GM12874 (cell line): ENCODE data around the gene ZHX3.

Source experiments
- TF ChIP-seq, protein P1 (sequence below): IDR thresholded peaks from 2 replicates; pipeline ENCODE4 v1.5.1; 2011; ENCODE audit warnings: low read depth, mild to moderate bottlenecking, control low read depth, low read length, moderate library complexity; ENCODE audit not compliant: insufficient read depth

Gene ZHX3

DNA sequence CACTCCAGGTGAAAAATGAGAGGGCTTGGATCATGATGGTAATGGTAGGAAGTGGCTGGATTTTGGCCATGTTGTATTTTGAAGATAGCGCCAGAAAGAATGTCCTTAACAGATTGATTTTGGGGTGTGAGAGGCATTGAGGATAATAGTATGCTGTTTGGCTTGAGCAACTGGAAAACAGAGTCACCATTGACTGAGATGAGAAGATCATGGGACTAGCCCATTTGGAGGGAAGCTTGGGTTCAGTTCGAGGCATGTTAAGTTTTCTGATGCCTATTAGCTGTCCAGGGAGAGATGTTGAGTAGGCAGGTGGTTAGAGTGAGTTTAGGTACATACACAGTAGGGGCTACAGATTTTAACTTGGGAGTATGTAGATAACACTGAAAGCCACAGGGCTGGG lies 156.8 kb downstream of the ZHX3 start:
- TF ChIP-seq, protein P1, sequence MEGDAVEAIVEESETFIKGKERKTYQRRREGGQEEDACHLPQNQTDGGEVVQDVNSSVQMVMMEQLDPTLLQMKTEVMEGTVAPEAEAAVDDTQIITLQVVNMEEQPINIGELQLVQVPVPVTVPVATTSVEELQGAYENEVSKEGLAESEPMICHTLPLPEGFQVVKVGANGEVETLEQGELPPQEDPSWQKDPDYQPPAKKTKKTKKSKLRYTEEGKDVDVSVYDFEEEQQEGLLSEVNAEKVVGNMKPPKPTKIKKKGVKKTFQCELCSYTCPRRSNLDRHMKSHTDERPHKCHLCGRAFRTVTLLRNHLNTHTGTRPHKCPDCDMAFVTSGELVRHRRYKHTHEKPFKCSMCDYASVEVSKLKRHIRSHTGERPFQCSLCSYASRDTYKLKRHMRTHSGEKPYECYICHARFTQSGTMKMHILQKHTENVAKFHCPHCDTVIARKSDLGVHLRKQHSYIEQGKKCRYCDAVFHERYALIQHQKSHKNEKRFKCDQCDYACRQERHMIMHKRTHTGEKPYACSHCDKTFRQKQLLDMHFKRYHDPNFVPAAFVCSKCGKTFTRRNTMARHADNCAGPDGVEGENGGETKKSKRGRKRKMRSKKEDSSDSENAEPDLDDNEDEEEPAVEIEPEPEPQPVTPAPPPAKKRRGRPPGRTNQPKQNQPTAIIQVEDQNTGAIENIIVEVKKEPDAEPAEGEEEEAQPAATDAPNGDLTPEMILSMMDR, result no peak

DNA sequence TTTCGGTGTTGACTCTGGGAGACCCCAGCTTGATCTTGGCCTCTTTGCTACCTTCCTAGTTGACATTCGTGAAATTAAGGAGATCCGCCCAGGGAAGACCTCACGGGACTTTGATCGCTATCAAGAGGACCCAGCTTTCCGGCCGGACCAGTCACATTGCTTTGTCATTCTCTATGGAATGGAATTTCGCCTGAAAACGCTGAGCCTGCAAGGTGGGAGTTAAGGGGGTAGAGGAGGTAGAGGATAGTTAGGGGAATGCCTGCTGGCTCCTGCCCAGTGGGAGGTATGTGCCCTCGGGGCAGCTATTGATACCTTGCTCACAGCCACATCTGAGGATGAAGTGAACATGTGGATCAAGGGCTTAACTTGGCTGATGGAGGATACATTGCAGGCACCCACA lies 158.0 kb downstream of the ZHX3 start:
- TF ChIP-seq, protein P1, result no peak

DNA sequence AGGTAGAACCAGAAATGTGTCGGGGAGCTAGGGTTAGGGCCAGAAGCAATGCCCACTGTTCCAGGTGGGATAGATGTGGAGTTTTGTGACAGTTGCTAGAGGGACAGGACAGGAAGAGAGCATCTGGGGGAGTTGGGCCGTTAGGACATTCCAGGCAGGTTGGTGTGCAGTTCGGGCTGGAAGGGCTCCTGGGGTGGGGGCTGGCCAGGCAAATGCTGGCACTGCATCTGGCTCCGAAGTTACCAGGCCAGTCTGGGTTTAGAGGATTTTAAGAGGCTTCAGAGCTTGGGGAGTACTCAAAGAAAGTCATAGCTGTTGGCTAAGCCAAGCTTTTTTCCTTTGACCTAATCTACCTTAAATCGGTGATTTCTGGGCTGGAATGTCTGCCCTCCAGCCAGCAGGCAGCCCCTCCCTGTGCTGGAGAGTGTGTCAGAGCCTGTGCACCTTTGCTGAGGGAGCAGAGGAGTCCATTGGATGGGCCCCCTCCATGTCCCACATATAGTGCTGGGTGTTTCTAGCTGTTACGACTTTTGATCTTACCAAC lies 159.4 kb downstream of the ZHX3 start:
- TF ChIP-seq, protein P1, result no peak

DNA sequence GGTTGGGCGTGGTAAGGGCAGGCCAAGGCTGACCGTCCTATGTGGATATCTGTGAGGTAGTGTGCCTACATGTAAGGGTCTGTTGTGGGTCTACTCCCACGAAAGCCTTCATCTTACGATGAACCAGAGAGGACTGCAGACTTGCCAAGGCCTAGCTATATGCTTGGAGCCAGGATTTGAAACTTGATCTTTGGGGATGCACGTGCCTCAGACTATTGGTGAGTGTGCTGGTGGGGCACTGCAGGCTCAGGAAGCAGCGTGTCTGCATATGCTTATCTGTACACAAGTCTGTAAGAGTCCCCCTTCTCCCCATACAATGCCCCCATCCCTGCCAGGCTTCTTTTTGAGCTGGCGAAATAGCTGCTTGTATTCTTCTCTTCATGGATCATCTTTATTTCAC lies 162.3 kb downstream of the ZHX3 start:
- TF ChIP-seq, protein P1, result no peak

DNA sequence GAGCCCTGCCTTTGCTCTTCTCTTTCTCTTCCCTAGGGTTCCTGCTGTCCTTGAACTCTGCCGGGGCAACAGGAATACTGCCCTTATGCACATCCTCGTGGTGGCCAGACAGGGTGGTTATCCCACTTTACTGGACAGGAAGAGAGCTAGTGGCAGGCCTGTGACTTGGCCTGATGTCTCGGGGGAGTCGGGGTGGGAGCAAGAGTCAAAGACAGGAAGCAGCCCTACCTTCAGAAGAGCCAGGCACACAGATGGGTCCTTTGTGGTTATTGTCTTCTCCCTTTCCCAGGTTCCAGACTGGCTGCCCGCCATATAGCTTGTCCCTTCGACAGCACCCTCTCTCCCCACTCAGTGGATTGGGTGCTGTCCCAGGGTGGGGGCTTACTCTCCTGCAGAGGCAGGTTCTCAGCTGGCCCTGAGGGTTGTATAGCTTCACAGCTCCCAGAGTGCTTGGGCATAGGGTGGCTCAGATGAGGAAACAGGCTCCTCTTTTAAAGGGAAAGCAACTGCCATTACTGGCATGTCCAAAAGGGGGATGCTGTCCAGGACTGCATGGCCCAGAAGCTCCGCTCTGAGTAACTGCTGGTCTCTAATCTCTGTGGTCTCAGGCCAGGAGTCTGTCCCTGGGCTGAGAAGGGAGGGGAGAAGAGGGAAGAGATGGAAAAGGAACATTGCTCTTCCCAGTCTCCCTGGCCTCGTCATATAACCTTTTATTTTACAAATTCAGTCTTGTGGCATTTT lies 162.9 kb downstream of the ZHX3 start:
- TF ChIP-seq, protein P1, result no peak

DNA sequence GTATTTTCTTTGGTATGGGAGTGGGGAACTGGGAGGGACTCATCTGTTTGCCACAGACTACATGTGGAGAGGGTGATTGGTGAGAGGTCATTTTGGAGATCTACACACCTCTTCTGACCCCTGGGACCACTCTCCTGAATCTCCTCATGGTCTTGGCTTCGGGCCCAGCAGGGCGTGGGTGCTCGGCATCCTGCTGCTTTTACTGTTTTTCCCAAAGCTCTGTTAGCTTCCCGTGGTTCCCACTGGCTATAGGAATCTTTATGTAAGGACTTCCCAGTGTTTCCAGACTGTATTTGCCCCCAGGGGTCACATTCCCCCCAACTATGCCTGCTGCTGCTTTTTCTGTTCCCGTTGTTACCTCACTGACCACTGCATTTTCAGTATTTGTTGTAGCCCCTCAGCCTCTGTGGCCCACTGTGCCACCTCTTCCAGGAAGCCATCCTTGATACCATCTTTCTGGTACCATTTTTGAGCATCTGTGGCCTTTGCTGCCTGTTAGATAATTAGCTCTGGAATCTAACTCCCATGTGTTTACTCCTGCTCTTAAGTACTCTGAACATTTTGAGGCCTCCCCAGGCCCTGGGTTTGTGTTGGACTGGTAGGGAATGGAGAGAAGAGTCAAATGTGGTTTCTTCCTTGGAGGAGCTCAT lies 165.3 kb downstream of the ZHX3 start:
- TF ChIP-seq, protein P1, result no peak

DNA sequence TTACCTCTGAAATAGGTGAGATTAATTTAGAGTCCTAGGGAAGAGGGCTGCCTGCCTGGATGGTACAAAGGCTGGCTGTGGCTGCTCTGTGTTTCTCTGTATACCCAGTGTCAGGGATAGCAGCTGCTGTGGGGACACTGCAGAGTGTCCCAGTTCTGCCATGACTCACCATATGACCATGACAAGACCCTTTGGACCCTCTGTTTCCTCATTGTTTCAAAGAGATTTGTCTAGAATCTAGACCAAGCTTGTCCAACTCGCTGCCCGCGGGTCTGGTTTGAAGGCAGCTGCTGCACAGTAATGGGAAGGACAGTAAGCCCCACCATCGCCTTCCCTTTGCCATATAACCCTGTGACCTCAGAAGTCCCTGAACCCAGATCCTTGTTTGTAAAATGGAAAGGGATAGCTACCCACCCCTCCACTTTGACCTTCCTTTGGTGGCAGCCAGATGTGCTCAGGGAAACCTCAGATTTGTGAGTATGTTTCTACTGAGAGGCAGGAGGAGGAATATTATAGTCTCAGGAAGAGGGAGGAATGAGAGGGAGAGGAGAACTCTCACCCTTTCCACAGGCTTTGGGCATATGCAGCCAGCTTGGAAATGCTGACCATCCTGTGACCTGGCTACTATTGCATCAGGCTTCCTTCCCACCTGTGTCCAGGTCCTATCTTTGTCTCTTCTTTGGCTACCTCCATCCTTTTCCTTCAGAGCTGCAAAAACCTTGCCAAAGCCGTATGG lies 166.2 kb downstream of the ZHX3 start:
- TF ChIP-seq, protein P1, result no peak
